ENCODE measurements around the gene RAB38.

The RAB38 gene

DNA sequence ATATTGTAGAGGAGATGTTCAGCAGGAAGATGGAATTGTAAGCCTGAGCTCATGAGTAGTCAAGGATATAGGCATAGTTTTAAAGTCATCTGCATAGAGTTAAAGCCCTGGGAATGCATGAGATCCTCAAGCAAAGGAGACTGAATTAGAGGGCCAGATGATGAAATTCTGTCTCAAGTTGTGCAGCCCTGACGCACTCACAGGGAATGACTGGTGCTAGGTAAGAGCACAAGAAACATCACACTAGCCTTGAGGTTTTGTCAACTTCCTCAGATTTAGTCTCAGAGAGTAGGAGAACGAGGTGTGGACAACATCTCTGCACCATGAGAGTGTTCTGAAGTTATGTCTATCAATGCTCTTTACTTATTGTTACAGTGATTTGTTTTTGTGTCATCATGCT is 5.8 kb downstream of the RAB38 start:
- no peak for DNase-seq

DNA sequence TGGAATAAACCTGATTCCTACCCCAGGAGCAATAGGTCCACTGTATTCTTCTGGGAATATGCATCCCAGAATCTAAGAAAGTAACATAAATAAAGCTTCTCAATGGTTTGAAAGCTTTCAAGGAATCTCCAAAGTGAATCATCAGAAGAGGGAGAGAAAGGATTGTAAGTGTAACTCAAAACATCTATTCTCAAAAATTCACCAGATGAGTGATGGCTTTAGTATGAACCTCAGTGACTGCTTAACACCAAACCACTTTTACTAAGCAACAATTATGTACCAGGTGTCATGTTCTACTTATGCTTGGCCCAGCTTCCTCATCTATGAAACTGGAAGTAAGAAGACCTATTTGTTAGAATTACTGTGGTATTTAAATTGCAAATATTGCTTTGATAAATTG is 7.4 kb downstream of the RAB38 start:
- DNase-seq = no peak

DNA sequence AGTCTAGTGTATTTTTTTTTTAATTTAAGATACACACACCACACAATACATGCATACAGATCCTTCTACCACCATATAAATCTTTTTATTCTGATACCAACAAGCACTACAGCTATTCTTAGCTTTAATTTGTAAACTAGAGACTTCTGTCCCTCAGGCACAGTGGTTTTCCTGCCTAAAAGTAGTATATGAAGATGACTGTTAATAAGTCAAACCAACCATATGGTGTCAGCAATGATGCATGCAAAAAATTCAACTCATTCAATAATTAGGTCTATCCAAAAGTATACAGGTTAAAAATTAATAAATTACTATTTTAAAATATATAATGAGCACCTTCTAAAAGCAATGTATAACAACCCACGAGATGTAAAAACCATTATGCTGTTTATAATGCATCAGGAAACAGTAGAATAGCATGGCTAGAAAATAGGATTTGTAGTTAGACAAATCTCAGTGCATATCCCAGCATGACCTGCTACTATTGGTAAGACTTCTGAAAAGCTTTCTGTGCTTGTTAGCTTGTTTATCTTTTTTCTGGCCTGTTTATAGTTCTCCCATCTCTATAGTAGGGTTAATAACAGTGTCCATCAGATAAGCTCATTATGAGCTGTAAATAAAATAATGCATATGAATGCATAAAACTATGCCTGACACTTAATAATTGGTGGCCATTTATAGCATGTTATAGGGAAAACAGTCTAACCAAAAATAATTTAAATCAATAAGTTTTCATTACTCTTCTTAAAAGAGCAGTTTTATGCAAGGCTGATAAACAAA is 10.2 kb downstream of the RAB38 start:
- DNase-seq = no peak

DNA sequence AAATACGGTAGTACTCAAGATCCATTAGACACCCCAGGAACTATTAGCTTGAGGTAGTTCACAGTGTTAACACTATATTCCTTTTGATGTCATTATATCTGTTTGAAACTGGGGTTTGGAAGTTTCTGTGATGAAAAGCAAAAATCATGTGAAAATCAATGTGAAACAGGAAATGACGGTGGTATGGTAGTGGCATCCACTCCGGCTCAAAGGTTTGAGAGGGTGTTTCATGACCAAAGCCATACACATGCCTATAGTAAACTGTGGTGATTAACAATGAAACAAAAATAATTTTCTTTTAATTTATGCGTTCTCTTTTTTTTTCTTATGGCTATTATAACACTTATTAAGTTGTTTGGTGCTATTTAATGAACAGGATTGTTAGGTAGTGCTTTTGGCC is 10.9 kb downstream of the RAB38 start:
- no peak for DNase-seq

DNA sequence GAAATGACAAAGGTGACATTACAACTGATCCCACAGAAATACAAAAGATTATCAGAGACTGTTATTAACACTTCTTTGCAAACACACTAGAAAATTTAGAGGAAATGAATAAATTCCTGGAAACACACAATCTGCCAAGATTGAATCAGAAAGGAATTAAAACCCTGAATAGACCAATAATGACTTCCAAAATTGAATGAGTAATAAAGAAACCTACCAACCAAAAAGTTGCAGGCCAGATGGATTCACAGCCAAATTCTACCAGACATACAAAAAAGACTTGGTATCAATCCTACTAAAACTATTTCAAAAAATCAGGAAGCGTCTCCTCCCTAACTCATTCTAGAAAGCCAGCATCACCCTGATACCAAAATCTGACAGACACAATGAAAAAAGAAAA is 17.2 kb downstream of the RAB38 start:
- DNase-seq = no peak

DNA sequence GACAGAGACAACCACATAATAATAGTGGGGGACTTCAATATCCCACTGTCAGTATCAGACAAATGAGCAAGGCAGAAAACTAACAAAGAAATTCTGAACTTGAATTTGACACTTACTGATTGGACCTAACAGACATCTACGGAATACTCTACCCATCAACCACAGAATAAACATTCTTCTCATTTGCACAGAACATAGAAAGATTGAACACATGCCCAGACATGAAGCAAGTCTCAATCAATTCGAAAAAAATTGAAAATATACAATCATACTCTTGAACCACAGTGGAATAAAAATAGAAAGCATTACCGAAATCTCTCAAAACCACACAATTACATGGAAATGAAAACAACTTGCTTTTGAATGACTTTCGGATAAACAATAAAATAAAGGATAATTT is 17.9 kb downstream of the RAB38 start:
- DNase-seq = no peak

DNA sequence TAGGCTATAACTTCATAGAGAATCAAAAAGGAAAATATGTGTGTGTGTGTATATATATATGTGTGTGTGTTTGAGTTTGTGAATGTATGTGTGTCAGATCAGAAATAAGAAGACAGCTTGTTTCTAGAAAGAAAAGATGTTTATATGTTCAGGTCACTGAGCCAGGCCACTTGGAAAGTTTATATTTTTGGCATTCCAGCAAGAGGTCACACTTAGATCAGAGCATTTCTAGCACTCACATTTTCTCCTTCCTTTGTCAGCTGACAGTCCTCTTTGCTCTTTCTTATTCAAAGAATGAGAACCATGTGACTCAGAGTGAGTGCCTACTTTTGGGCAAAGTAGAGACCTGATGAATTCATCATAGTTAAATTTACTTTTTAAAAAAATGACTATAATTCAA is 22.9 kb downstream of the RAB38 start:
- no peak for DNase-seq

DNA sequence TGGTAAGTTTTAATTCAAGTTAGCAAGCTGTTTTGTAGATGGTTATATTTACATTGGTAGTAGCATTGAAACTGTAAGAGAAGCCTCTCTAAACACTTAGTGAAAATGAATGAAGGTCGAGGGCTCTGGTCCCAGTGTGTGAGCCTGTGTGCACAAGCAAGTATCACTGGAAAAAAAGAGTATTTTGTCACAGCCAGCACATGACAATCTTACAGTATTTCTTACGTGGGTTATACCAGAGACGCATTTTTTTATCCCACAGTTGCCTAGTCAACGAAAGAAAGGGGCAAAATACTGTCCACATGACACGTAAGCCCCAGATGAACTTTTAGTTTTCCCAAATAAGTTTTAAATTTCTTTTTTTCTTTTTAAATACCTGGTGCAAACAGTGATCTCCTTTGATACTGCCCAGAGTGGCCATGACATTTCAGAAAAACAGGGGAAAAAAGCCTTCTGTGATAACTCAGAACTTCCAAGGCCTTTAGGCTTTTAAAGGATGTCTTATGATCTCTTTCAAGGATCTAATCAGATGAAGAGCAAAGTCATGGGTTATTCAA is 23.5 kb downstream of the RAB38 start:
- no peak for DNase-seq

DNA sequence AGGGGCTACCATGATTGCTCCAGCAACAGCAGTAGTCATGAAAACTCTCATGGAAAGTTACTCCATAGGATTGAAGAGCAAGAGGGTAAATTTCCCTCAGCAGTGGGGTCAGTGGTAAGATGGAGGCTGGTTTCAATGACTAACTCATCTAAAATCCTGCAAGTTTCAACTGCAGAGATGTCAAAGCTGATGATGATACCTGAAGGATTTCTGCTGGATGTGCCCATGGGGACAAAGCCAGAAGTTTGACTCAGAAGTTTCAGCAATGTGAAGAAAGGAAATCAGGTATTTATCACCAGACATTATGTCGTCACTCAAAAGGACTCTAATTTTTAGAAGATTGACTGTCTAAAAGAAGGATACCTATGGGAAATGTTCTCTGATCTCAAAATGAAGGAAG is 29.1 kb downstream of the RAB38 start:
- DNase-seq = no peak

DNA sequence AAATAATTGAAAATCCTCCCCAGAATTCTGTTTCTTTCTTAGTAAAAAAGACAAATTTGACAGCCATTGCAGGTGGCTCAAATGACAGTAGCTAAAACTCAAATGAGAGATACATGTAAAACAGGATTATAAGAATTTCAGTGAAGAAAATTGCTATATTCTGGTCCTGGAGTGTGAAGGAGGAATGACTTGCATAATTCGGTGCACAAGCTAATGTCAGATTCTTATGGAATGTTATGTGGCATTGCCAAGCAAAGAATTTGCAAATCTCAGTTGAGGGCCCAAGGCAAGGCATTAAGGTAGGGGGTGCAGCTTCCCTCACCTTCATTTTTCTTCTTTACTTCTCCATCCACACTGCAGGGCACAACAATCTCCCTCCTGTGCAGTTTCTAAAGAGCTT is 35.4 kb downstream of the RAB38 start:
- DNase-seq = no peak

DNA sequence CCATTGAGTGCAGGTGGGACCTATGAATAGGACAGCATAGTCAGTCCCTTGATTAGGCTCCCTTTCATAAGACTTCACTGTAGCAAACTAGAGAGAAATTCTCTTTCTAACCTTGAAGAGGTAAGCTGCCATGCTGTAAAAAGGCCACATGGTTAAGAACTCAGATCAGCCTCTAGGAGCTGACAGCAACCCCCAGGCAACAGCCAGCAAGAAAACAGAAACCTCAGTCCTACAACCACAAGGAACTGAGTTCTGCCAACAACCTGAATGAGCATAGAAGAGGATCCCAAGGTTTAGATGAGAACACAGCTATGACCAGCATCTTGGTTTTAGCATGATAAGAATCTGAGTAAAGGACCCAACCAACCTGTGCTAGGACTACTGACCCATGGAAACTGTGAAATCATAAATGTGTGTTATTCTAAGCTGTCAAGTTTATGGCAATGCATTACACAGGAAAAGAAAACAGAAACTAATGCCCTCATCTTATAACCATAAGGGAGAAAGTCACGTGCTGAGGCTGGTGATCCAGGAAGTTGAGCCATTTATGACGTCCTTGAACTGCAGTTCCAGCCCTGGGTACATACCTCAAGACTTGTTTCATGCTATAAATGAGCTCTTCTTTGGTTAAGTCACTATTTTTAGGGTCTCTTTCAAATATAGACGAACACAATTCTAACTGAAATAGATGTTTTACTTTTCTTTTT is 43.3 kb downstream of the RAB38 start:
- no peak for DNase-seq

DNA sequence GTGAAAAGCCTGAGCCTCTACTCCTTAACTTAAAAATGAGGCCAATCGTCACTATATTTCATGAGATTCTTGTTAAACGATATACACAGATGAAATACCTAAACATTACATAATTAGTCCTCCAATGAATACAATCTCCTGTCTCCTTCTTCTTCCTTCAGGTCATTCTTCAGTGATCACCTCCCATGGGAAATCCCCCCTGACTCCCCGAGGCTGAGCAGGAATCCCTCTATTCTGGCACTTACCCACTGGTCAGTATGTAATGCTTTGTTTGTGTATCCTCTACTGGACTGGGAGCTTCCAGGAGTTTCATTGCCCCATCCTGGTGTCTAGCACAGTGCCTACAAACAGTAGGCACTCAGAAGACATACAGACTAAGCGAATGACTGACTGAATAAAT is 52.3 kb downstream of the RAB38 start:
- DNase-seq = no peak

DNA sequence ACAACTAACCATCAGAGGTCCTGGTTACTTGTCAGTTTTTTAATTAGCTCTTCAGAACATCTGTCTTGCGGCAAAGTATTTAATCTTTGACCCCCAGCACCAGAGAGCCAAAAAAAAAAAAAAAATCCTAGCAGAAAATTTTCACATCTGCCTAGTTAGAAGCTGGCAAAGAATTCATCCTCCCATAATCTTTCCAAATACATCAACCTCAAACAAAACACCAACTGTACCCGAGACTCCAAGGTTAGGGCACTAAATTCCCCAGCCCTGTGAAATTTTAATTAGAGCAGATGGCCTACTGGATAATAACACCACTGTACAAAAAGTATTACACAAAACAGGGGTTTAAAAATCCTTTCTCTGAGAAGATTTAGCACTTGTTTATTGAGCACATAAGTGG is 55.7 kb downstream of the RAB38 start:
- DNase-seq = no peak

DNA sequence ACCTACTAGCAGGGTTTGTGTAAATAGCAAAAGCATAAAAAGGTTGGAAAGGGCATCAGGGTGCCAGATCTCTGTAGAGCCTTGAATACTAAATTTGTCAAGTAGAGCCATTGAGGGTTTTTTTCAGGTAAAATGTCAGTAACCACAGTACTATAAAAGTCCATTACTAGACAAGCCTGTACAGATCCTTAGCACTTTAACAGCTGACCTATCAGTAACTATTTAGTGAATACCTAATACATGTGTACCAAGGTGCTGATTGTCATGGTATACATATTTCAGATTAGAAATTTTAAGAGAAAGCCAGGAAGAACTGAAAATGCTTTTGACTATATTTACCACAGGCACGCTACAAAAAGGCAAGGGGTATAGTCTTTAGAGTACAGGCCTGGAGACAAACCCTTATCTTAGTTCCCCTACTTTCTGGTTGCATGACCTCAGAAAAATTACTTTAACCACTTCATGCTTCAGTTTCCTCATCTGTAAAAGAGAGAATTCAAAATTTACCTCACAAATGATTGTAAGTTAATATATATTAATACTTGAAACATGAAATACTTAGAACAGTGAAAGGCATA is 57.9 kb downstream of the RAB38 start:
- no peak for DNase-seq

DNA sequence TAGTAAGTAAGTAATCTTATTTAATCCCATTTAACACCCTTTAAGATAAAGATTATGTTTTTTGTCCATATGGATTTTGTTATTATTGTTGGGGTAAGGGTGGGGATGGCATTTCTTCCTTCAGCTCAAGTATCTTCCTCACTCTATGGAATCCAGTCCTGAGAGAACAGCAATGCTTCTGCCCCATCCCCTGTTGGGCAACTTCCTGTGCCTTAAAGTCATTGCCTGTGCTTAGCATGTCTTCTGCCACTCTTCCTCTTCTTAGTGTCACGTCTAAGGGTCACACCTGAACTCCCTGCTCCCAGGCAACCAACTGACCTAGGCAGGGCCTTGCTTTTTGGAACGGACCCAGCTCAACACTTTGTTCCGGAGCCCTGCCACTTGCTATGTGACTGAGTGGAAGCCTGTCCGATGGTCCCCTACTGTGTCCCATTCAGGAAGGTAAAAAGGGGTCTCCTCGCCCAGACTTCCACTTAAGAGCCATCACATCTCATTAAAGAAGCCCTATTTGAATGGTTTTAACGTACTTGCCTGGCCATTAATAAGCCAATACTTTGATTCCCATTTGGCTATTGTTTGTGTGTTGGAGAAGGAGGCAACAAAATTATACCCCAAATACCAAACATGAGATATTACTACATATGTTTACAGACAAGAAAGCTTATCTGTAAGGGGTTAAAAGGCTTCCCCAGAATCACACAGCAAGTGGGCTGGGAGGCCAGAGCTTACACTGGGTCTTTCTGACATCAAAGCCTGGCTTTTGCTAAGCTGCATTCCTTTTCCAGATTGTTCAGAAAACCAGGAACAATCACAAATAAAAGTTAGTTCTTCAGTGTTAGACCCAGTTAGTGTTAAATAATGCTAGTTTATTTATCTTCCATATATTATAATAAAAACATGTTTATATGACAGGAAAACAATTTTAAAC is 59.2 kb downstream of the RAB38 start:
- DNase-seq = no peak

DNA sequence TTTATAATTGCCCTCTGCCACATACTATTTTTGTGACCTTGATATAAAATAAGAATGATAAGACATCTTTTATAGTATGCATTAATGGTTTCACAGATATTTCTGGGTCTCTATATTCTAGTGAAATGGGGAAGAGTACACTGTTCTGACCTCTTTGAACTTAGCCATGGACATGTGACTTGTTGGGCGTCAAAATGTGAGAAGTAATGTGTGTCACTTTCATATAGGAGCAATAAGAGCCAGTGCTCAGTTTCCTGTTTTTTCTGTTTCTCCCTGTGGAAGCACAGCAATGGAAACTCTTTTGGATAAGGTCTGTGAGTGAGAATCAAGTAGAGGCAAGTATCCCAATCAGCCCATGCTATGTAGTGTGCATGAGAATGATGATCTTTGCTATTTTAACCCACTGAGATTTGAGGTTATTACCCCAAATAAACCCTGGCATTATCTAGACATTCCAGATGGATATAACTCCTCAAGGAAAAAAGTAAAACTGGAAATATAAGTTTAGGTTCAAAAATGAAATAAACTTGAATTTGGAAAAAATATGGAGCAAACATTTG is 60.7 kb downstream of the RAB38 start:
- no peak for DNase-seq

DNA sequence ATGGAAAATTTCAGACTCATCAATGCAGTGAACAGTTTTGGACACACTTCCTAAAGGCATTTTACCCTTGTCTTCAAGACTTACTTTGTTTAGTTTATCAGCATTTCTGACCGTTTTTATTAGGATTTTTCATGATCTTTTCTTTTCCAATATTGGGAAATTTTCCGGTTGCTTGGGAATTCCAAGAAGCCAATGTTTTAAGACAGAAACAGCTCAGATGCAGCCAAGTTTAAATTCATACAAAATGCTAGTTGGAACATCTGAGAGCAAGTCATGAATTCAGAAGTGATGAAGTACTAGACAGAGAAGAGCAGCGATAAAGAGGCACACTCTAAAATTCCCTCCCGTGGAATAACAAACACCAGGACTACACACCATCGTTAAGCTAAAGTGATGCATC is 68.6 kb downstream of the RAB38 start:
- DNase-seq = no peak

DNA sequence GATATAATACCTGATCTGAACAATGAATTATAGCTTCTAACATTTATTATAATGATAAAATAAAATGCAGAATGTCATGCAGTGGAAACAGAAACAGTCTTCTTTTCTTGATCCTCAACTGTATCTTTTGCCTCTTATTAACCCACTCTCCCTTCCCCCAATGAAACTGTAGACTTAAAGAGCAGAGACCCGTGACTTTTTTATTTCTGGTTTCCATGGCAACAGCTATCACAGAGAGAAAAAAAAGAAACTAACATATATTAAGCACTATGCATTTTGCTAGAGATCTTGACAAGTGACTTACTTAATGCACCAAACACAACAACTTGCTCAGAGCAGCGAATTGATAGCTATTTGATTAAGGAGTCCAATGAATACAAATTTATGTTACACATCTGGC is 69.3 kb downstream of the RAB38 start:
- no peak for DNase-seq

DNA sequence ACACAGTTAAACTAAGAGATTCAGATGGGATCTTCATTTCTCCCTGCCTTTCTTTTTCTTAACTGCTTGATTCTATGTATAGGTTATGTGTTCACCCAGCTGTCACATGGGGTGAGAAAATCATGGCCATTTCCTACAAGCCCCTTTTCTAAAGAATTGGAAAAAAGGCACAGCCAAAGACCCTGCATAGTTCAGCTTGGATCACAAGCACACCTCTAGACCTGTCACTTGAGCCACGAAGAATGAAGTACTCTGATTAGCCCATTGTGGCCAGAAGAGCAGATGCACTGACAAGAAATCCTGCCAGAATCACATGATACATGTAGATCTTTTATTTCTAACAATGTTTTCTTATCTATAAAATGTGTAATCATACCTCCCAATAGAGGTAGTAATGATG is 69.7 kb downstream of the RAB38 start:
- DNase-seq = no peak

DNA sequence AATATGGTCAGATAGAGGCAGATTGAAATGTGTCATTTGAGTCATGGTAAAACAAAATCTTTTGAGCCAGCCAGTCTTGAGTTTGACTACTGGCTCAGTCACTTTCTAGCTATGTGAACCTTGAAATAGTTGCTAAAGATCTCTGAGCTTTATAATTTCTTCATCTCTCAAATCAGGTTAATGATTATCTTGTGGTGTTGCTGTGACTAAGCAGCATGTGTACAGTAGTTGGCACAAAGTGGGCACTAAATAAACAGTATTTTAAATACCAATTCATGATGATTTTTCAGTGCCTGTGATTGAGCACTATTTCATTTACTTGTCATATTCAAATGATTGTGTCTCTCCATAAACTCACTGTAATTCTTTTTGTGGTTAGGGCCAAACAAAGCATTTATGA is 70.8 kb downstream of the RAB38 start:
- DNase-seq = no peak

DNA sequence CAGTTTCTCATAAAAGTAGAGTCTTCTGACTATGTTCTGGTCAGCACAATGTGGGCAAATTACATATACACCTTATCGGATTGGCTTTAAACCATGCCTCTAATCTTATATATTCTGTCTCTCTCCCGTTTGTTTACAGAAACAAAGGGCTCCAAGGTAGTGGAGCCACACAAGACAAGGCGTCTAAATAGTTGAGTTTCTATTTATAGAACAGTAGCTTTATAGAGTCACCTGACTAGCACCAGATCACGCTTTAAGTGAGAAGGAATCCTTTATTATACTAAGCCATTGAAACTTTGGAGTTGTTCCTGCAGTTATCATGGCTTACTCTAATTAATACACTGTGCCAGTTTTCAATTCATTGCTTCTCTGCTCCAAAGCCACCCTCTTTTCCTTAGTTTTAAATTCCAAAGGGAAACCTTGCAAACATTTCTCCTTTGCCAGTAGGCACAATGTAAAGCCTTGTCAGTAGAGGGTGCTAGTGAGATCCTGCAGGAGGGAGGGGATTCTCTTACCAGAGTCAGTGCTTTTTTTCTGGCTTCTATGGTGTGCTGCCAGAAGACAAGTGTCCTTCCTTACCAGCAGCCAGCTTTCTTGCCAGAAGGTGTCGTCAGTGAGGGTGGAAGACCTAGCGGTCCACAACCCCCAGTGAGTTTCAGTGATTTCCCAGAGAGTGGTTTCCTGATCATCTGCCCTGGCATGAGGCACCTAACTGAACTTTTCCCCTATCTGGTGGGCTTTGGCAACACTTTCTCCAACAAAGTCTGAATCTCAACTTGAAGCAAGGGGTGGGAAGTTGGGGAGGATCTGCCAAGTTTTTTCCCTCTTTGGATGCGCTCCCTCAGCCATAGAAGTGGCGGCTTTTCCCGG is 71.7 kb downstream of the RAB38 start:
- DNase-seq = peak; percentile 24

DNA sequence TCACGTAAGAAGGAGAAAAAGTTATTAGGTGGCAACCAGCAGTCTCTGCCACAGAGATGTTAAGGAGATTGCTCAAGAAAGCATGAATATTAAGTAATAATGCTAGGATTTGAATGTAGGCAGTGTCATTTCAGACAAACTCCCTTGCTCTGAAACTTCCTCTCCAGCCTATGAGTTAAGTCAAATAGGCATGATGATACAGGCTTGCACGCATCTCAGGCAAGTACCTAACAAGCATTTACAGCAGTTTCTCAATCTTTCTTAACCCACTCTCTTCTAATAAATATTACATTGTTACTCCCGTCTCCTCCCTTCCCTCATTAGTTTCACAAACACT is 72.7 kb downstream of the RAB38 start:
- DNase-seq = no peak

Data from stimulated activated CD4-positive, alpha-beta T cell treated with anti-CD3 and anti-CD28 coated beads, Interleukin-1b, Interleukin-23, amount 100 ng/mL, for 48 hours (primary cell).